Testis (tissue), 3 donors: ENCODE data around the gene TEX22. TPM values are rescaled to one million over a fixed set of nuclear protein-coding genes. Genes with fewer than 3 reads are reported as not detected.

ENCODE experiments used
- DNase-seq: peaks from one replicate; pipeline ENCODE4 v3.0.0-alpha.2; 2019
- H3K27ac ChIP-seq, 2 donors: fragments of 200-600 bp; sonication (generic); one replicate each; pipeline ENCODE4 v1.5.1; 2019
- H3K27me3 ChIP-seq: fragments of 200-600 bp; sonication (generic); one replicate; pipeline ENCODE4 v1.5.1; 2019
- H3K36me3 ChIP-seq: fragments of 200-600 bp; sonication (generic); one replicate; pipeline ENCODE4 v1.5.1; 2017; ENCODE audit warnings: low read depth; ENCODE audit errors: missing control alignments
- H3K4me1 ChIP-seq: fragments of 200-600 bp; sonication (generic); one replicate; pipeline ENCODE4 v1.5.1; 2019
- H3K4me3 ChIP-seq, 2 donors: fragments of 200-600 bp; sonication (generic); one replicate each; pipeline ENCODE4 v1.5.1; 2017 to 2019
- H3K9me3 ChIP-seq: fragments of 200-600 bp; sonication (generic); one replicate; pipeline ENCODE4 v1.5.1; 2017
- POLR2A ChIP-seq: fragments of 450-650 bp; IDR thresholded peaks from one replicate; pipeline ENCODE4 v1.6.1; 2017; ENCODE audit warnings: antibody characterized with exemption, mild to moderate bottlenecking, moderate library complexity
- WGBS, 2 donors: methylation state at CpG; one replicate each; pipeline ENCODE4 v1.1.5; 2018; 5-methylcytosine and 5-hydroxymethylcytosine counted together
- intact Hi-C: fragments of 100-400 bp; cut with DNase I; formaldehyde crosslinking; loops from one replicate; pipeline ENCODE4 v1.15.1; 2023; ENCODE audit warnings: low total_unique reads
- polyA plus RNA-seq: library from polyadenylated mRNA; stranded (reverse); fragments of 350-450 nt; fragmentation: Illumina TruSeq; extraction: RNeasy Lipid Tissue Mini Kit (QIAGEN cat#74804); gene quantifications from one replicate; pipeline ENCODE4 v1.2.3, GENCODE V29; 2014; ENCODE audit warnings: low read depth, low replicate concordance; ENCODE audit not compliant: insufficient read depth
- total RNA-seq, 2 donors: library from RNA; depleted of rRNA; stranded (reverse); fragments of >200 nt; gene quantifications; one replicate each; pipeline ENCODE4 v1.2.3, GENCODE V29; 2016
- TF ChIP-seq, protein P1 (sequence below), 3 experiments: fragments of 450-650 bp in 2 of 3; fragments of 200-600 bp in 1 of 3; sonication (generic) in 1 of 3; IDR thresholded peaks; one replicate each; pipeline ENCODE4 v1.5.1; 2016 to 2019; ENCODE audit warnings: antibody characterized with exemption in 3 of 3, mild to moderate bottlenecking in 2 of 3, moderate library complexity in 1 of 3

TEX22 gene
- total and polyA plus RNA-seq, 3 donors from 2014 or later, result 5.2 to 21.5 (median 6.6) TPM

- Histone ChIP-seq H3K4me3 (no peak overlapping the region), H3K9me3 (no peaks in the 10 kb centered on the region), H3K27ac (no peak overlapping the region), H3K4me1 (peaks cover 9% of the 10 kb centered on the region), H3K36me3 (no peaks in the 10 kb centered on the region), H3K27me3 (no peaks in the 10 kb centered on the region)
- no peak for DNase-seq
- WGBS, 2 donors, result 92 to 98% methylated on average over 7 to 22 of the region's 22 CpGs
- TF ChIP-seq, protein P1, sequence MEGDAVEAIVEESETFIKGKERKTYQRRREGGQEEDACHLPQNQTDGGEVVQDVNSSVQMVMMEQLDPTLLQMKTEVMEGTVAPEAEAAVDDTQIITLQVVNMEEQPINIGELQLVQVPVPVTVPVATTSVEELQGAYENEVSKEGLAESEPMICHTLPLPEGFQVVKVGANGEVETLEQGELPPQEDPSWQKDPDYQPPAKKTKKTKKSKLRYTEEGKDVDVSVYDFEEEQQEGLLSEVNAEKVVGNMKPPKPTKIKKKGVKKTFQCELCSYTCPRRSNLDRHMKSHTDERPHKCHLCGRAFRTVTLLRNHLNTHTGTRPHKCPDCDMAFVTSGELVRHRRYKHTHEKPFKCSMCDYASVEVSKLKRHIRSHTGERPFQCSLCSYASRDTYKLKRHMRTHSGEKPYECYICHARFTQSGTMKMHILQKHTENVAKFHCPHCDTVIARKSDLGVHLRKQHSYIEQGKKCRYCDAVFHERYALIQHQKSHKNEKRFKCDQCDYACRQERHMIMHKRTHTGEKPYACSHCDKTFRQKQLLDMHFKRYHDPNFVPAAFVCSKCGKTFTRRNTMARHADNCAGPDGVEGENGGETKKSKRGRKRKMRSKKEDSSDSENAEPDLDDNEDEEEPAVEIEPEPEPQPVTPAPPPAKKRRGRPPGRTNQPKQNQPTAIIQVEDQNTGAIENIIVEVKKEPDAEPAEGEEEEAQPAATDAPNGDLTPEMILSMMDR (IDR thresholded peaks at IDR 0.05), result no peak
- no peak for TF ChIP-seq POLR2A
- intact Hi-C loops, result no loop called here
Observed at GRCh38 chr14:105450123-105450505, 51.8 kb downstream of the TEX22 start.

DNA sequence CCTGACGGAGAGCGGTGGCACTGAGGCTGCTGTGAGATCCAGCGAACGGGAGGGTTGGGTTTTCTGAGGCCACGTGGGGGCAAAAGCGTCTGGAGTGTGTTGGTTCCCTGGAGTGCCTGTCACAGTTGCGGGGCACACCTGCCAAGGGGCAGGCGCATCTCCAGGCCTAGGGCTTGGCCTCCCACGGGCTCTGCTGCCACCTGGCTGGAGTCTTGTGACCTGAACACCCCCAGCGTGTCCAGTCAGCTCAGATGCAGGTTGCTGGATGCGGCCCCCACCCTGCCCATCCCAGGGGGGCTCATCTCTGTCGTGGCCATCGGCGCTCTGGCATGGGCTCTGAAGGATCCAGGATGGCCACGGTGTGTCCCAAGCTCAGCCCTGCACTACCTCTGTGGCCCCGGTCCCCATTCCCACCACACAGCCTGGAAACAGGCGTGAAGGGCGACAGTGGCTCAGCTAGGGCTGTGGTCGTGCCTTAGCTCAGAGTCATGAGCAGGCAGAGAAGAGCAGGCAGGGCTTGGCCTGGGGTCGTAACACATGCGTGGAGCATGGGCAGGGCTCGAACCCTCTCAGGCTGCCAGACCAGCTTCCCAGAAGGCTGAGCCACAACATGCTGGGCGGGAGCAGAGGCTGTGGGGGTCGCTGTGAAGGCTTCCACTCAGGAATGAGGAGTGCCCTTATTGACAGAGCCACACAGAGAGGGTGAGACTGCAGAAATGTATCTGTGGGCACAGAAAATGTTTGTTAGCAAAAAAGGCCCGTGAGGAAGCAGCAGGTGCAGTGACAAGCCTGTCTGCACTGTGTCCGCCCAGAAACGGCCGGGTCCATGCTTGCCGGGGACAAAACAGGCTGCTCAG lies 52.8 kb downstream of the TEX22 start:
- 91 to 94% methylated on average over 21 to 28 of the region's 29 CpGs for WGBS, 2 donors
- no peak for DNase-seq
- H3K4me3 ChIP-seq, result no peak overlapping the region
- H3K27me3 ChIP-seq, result no peaks in the 10 kb centered on the region
- TF ChIP-seq POLR2A, result no peak
- TF ChIP-seq, protein P1 (IDR thresholded peaks at IDR 0.05), result no peak
- H3K27ac ChIP-seq, result no peak overlapping the region
- H3K36me3 ChIP-seq, result no peaks in the 10 kb centered on the region
- peaks cover 9% of the 10 kb centered on the region for H3K4me1 ChIP-seq
- intact Hi-C loops, result no loop called here
- H3K9me3 ChIP-seq, result no peaks in the 10 kb centered on the region

- Histone ChIP-seq H3K4me3 (no peak overlapping the region), H3K9me3 (no peaks in the 10 kb centered on the region), H3K27me3 (no peaks in the 10 kb centered on the region), H3K36me3 (no peaks in the 10 kb centered on the region), H3K4me1 (peaks cover 9% of the 10 kb centered on the region), H3K27ac (no peak overlapping the region)
- 78 to 90% methylated on average over 6 to 14 of the region's 14 CpGs for WGBS, 2 donors
- intact Hi-C loops, result no loop called here
- DNase-seq, result no peak
- TF ChIP-seq, protein P1 (IDR thresholded peaks at IDR 0.05), result no peak
- TF ChIP-seq POLR2A, result no peak
Observed at GRCh38 chr14:105452963-105453362, 54.6 kb downstream of the TEX22 start.

- no peak for TF ChIP-seq POLR2A
- TF ChIP-seq, protein P1 (IDR thresholded peaks at IDR 0.05), result no peak
- WGBS, 2 donors, result 87% methylated on average over 14 of the region's 14 CpGs
- no peaks in the 10 kb centered on the region for H3K36me3 ChIP-seq
- no peaks in the 10 kb centered on the region for H3K9me3 ChIP-seq
- H3K4me1 ChIP-seq, result no peaks in the 10 kb centered on the region
- intact Hi-C loops, result no loop called here
- no peaks in the 10 kb centered on the region for H3K27me3 ChIP-seq
- no peak for DNase-seq
- no peak overlapping the region for H3K4me3 ChIP-seq
- H3K27ac ChIP-seq, result no peak overlapping the region
Observed at GRCh38 chr14:105453847-105454246, 55.5 kb downstream of the TEX22 start.
